NCI-H2107 (cell line): ENCODE data around the gene MGAT5B.

Experiments used
- DNase-seq: peaks from one replicate; lab custom pipeline; 2025; lab: John Stamatoyannopoulos, UW

MGAT5B gene

DNA sequence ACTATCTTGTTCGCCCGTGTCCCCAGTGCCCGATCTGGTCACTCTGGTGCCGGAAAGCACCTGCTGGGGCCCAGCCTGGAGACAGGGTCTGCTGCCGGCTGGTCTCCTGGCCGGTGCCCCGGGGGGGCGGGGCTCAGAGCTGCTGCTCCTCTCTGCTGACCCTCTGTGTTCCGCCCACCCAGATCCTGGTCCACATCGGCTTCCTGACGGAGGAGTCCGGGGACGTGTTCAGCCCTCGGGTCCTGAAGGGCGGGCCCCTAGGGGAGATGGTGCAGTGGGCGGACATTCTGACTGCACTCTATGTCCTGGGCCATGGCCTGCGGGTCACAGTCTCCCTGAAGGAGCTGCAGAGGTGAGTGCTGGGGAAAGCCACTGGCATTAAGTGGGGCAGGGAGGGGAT lies 37.6 kb downstream of the MGAT5B start:
- no peak for DNase-seq

DNA sequence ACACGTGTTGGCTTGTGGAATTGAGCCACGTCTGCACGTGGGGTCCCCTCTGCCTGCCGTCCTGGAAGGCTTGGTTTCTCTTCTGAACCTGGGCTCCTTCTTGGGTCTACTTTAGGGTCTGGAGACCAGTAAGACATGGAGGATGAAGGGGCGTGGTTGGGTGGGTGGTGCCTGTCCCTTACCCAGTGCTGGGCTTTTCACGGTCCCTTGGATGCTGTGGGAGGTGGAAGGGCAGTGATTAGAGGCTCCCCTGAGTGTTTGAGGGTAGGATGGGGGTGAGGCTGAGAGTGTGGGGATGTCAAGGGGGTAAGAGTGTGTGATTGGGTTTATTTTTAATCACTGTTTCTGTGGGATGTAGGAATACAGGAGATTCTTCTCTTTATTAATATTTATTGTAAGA lies 38.3 kb downstream of the MGAT5B start:
- no peak for DNase-seq

DNA sequence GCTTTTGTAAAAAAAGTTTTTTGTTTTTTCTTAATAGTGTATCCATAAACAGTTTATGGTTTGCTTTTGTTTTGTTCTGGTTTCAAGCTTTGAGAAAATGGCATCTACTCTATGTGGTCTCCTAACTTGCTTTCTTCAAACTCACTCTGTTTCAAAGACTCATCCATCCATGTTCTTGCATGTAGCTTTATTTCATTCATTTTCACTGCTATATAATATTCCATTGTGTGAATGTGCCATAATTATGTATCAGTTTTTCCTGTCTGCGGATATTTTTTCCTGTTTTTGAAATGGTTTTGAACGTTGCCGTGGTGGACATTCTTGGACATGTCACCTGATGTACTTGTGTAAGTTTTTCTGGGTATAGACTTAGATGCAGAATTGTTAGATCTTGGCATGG lies 39.1 kb downstream of the MGAT5B start:
- no peak for DNase-seq

DNA sequence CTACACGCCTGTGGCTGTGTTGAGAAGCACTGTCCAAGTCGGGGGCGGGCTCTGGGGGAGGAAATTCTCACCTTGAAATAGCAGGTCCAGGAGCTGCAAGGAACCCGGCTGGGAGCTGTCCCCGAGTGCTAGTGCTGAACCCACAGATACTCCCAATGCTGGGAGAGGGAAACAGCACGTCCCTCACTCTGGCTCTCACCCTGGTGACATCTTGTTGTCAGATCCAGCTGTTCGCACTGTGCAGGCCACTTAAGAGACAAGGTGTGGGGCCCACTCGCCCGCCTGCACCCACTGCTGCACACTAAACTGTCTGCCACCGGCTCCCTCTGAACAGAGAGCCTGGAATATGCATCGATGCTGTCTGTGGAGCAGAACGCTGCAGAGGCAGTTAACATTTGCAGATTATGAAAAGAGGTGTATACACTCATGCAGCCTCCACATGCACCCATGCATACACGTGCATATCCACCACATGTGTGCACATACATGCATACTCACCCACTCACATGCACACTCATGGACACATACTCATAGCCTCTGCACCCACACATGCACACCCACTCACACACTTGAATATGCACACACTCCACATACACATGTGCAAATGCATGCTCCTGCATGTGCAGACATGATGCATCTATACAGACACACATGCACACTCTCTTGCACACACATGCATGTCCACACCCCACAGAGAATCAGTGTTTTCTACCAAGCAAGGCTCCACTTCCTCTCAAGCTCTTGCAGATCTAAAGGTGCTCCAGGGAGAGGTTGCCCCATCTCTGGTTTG lies 42.0 kb downstream of the MGAT5B start:
- no peak for DNase-seq

DNA sequence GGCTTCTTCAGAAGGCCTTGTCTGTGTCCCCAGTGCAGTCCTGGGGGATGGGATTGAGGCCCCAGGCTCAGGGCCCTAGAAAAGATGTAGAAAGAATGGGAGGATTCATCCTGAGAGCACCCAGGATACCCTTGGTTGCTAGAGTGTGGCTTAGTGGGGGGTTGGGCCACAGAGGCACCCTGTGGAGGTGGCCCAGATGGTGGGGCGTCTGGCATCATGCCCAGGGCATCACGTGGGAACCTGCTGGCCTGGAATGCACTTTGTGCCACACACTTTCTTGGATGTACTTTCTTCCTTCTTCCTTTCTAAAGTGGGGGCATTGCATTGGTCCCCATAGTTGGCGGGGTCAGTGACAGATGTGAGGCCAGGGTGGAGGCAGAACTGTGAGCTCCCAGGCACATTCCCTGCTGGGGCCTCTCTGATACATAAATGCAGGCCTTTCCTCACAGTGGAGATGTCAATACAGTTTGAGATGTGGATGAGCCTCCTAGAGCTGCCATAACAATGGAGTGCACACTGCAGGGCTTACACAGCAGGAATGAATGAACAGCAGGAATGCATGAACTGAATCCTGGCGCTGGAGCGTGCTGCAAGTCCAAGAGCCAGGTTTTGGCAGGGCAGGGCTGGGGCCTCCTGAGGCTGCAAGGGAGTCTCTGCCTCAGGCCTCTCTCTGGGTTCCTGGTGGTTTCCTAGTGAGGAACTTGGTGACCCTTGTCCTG lies 43.3 kb downstream of the MGAT5B start:
- peak; percentile 65 for DNase-seq

DNA sequence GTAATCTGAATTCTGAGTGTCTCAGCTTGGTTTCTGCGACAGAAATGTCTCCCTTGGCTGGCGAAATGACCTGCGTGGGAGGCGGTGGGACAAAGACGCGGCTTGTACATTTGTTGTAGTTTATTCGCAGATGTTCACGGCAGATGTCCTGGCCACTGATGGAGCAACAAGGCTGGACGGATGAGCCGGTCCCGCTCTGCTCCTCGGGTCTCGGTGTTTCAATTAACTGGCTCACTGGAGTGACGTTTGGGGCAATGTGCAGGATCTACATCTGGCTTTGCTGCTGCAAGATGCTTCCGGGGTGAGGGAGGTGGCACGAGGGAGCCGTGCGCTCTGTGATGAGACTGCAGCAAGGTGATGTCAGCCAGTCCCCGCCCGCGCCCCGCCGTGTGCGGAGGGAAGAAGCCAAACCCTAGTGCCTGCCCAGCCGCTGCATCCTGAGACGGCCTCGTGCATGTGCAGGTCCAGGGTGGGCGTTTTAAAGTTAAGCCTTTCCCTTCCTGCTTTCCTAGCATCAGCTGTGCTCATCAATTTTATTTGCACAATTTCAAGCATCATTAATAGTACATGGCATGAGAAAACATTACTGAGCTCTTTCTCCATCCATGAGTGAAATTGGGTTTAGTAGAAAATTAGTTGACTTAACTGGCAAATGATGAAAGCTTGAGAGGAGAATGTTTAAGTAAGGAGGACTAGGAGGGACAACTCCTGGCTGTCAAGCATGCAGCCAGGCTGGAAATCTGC lies 44.4 kb downstream of the MGAT5B start:
- DNase-seq: no peak

DNA sequence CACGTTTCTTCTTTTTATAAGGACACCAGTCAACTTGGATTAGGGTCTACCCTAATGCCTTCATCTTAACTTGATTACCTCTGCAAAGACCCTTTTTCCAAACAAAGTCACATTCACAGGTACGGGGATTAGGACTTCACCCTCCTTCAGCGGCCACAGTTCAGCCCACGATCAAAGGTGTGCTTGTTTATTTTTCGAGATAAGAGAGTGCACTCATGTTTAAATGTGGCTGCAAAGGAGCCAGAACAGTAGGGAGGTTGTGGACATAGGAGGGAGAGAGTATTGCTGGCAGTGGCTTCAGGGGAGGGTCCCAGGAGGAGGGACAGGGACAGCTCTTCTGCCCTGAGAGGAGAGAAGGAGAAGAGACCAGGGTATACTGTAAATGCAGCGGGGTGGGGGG lies 46.7 kb downstream of the MGAT5B start:
- no peak for DNase-seq

DNA sequence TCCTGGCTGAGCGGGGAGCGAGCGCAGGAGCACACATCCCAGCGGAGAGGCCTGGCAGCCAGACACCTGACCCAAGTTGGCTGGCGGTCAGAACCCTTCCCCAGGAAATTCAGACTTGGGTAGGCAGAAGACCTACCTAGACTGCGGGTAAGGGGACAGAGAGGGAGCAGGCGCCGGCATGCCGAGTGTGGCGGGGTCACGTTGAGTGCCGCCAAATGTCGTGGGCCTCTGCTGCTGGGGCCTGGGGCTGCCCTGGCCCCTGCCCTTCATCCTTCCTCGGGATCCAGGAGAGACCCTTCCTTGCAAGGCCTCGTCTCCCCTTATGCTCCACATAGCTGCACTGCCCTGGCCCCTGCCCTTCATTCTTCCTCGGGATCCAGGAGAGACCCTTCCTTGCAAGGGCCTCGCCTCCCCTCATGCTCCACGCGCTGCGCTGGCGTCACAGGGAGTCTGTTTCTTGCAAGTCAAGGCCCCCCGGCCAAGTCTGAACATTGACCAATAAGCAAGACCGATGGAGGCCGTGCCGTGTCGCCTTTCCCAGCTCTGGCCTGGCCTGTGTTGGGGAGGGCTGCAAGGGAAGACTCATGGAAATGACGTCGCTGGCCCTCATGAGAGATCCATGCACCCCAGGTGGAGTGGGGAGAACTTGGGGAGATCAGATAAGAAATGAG lies 47.8 kb downstream of the MGAT5B start:
- no peak for DNase-seq

DNA sequence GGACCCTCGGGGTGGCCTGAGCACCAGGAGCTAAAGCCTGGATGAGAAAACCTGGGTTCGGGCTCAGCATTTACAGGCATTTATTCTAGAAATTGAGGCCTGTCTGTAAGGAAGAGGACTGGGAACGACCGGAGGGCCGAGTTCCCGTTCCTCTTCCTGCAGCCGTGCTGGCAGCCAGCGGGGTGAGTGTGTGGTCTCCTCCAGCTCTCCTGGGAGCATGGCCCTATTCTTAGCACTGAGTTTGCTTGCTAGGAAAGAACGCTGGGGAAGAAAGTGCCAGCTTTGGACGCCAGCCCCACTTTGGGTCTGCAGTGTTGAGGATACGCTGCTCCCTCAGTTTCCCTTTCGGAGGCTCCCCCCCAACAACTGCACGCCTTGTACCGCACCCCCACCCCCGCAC lies 49.6 kb downstream of the MGAT5B start:
- no peak for DNase-seq

DNA sequence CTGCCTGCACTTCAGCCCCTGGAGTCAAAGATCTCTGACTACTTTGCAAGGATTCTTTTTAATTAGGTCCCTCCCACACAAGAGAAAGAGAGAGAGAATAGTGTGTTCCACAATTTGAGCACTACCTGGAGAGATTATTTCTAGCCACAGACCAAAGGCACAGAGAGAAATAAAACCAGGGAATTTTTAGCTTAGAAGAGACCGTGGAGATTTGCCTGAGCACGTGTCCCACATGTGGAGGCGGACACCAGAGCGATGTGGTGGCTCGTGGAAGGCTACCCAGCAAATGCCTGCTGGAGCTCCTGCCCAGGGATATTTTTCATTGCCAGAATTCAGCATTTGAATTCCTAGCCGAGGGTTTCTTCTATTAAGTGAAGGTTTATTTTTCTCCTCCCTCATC lies 50.6 kb downstream of the MGAT5B start:
- DNase-seq: no peak

DNA sequence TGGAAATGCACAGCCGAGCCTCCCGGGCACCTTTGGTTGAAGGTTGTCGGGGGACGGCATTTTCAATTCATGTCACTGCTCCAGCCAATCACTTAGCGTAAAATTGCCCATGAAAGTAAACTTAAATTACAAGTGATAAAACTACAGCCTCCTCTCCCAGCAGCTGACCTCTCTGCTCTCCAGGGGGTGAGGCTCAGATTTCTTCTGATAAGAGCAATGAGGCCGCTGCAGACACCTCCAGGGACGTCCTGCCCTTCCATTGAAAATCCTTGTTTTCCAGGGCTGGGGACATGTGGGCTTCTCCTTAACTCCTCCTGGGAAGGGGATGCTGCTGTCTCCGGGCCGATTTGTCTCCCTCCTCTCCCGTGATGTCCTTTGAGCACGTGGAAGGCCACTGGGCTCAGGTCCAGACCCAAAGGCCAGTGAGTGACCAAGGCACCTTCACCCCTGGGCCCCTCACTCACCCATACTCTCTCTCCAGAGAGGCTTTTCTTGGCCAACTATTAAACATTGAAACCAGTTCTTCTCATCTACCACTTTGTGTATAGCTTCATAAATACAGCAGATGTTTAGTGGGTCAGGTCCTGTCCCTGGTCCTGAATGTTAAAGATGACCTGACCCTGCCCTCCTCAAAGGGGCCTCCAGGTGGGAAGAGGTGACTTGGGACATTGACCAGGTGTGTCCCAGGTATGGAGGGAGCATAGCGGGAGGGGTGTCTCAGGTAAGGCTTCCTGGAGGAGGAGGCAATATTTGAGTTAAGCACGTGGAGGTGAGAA lies 52.3 kb downstream of the MGAT5B start:
- DNase-seq: peak; percentile 26

DNA sequence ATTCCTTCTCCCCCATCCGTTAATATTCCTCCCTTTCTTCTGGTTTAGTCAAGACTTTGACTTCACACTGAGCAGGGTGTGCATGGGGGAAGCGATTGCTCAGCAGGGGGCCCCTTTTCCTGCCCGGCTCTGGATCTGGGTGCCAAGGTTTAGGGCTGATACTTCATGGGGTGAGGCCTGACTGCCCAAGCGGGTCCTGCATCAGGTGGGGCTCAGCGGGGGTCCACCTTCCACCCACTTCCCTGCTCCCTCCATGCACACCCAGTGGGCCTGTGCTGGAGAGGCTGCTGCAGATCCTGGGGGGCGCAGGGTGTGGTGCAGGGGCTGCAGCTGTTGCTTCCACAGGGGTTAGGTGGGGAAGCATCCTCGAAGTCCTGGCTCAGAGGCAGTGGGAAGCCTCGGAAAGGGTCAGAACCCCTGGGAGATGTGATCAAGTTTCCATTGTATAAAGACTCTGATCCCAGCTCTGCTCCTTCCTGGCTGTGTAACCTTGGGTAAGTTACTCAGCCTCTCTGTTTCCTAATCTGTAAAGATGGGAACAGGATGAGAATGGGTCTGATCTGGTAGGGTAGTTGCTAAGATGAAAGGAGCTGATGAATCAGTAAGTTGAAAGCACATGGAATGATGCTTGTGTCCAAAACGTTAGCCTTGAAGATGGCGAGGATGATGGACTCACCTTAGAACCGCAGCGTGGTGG lies 53.3 kb downstream of the MGAT5B start:
- DNase-seq: no peak

DNA sequence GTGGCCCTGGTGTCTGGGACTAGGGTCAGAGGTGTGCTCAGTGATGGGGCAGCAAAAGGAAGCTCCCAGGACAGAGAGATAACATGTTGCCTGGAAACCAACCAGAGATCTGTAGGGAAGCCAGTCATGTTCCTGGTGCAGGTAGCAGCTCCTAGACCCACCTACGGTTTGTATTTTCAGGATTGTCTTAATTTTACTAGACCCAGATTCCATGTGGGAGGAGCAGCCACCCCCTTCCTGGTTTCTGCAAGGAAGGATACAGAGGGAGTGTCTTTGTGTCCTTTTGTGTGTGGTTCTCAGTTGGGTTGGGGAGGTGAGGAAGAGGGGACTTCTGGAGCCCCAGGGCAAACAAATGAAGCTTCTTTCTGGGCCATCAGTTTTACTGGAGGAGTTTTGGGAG lies 53.9 kb downstream of the MGAT5B start:
- DNase-seq: no peak

DNA sequence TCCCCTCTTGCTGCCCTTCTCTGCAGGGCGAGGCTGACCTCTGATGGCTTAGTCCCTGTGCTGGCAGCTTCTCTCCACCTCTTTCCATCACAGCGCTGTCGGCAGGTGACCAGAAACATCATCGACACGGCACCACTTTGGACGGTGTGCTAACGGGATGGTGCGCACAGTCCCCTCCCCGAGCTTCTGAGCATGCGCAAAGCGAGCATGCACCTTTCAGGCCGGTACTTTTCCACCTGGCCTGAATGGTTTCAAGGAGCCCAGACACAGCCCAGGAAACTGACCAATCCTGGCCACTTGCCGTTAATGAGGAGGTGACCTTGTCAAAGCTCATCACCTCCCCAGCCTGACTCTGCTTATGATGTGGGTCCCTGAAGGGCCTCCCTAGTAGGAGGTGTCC lies 54.8 kb downstream of the MGAT5B start:
- DNase-seq: no peak

DNA sequence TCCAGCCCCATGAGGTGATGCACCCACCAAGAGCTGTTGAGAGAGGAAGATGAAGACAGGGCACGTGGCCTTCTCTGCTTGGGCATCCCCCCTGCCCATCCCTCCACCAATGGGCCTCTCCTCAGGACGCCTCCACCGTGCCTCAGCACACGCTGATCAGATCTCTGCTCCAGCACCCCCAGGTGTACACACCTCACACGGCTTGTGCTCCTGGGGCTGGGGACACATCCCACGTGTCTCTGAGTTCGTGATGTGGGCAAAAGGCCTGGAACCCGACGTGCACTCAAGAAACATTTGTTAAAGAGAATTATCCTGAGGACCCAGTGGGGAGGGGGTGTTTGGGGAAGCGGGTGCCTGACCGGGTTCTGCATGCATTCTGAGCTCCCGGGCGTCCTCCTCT lies 55.3 kb downstream of the MGAT5B start:
- DNase-seq: no peak

DNA sequence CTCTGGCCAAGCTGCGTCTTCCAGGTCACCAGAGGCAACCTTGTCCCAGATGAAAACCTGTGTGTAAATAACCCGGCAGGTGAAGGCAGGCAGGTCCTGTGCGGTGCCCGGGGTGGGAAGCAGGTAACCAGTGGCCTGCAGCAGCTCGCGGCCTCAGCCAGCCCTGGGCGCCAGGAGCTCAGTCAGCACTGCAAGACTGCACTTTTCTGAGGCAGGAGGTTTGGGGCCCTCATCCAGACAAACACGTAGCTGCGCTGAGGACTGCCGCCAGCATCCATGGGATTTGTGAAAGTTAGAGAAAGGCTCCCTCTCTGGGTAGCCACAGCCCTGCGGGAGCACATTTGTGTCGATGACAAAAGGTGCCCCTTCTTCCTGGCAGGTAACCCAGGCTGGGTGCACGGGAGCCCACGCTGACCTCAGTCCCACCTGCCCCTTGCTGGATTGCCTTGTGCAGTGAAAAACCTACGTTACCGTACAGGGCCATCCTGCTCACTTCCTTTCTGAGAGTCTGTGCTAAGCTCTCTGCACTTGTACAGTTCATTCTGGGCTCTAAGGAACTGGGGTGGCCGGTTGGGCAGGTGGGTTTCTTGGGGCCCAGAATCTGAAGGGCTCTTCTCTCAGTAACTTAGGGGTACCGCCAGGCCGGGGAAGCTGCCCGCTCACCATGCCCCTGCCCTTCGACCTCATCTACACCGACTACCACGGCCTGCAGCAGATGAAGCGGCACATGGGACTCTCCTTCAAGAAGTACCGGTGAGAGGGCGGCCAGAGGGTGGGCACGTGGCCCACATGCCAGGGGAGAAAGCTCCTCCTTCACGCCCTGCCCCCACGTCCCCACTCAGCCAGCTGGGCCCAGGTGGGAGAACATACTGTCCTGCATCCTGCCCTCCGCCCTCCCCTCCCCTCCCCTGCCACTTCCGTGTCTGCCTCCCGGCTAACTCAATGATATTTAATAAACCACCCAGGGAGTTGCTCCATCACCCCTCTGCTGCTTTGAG lies 56.4 kb downstream of the MGAT5B start:
- DNase-seq: no peak

DNA sequence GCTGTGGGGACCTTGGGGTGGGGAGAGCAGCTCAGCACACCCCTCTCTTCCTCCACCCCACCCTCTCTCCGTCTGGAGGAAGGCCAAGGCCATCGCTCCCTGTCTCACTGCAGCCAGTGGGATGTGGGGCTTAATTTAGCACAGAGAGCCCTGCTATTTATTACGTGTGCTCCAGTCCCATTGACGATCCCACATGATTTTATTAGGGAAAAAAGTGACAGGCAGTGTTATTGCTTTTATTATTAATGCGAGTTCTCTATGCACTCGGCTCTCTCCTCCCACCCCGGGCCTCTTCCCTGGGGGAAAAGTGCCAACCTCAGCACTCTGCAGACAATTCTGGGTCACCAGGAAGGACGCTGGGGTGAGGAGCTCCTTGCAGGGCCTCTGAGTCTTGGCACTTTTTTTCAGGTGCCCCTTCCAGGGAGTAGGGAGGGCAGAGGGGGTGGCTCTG lies 57.3 kb downstream of the MGAT5B start:
- no peak for DNase-seq

DNA sequence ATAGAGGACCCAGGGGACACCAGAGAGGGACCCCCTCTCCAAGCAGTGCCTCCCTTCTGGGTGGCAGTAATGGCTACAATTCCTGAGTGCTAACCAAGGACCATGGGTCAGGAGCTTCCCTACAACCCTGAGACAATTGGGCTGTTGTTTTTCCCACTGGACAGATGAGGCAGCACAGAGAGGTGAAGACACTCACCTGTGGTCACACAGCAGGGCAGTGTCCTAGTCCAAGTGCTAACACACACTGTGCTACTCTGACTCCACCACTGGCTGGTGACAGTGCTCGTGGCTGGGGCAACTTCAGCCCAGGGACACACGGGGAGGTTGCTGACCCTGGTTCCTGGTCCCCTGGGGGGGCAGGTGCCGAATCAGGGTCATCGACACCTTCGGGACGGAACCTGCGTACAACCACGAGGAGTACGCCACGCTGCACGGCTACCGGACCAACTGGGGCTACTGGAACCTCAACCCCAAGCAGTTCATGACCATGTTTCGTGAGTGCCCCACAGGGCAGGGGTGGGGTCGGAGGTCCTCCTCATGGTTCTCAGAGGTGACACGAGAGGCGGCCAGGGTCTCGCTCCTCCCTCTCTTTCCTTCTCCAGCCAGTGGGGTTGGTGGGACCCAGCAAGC lies 58.1 kb downstream of the MGAT5B start:
- DNase-seq: no peak

DNA sequence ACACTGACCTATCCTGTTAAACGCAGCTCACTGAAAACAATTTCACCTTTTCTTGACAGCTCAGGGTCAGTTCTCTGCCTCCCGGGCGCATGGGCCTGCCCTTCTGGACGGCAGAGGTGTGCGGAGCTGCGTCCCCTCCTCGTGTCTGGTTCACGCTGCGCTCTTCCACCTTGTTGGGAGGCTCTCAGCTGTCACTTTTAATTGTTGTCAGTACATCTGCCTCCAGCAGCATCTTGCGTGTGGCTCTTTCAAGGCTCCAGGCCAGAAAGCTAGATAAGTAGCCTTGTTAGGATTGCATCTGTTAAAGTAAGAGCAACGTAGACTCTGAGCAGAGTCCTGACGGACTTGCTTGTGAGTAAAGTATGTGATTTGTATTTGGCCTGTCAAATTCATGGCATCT lies 59.4 kb downstream of the MGAT5B start:
- DNase-seq: no peak
